HUES6 (cell line): ENCODE data around the gene XYLT1.
"Not testable (repeated sequence)": the region's sequence is repeated elsewhere in the genome, so short reads cannot be mapped to it uniquely, and the experiment has no call there.

ENCODE experiments used
- H3K27ac ChIP-seq: 2 replicates; pipeline ENCODE4 v1.7.0; 2013; ENCODE audit warnings: low read depth, mild to moderate bottlenecking, low read length, inconsistent platforms
- H3K27me3 ChIP-seq: 2 replicates; pipeline ENCODE4 v1.6.1; 2013; ENCODE audit warnings: low read length; ENCODE audit not compliant: control insufficient read depth, insufficient read depth
- H3K36me3 ChIP-seq: 2 replicates; pipeline ENCODE4 v1.6.1; 2013; ENCODE audit warnings: low read length; ENCODE audit not compliant: control insufficient read depth, insufficient read depth
- H3K4me1 ChIP-seq: 2 replicates; pipeline ENCODE4 v1.6.1; 2013; ENCODE audit warnings: low read length; ENCODE audit not compliant: control insufficient read depth, insufficient read depth
- H3K4me3 ChIP-seq: 2 replicates; pipeline ENCODE4 v1.5.1; 2013; ENCODE audit warnings: low read depth, low read length
- H3K9ac ChIP-seq: one replicate; pipeline ENCODE4 v1.6.1; 2013; ENCODE audit warnings: mild to moderate bottlenecking, low read length
- H3K9me3 ChIP-seq: 2 replicates; pipeline ENCODE4 v1.6.1; 2013; ENCODE audit warnings: low read depth, low read length; ENCODE audit not compliant: control insufficient read depth, insufficient read depth

XYLT1 gene

DNA sequence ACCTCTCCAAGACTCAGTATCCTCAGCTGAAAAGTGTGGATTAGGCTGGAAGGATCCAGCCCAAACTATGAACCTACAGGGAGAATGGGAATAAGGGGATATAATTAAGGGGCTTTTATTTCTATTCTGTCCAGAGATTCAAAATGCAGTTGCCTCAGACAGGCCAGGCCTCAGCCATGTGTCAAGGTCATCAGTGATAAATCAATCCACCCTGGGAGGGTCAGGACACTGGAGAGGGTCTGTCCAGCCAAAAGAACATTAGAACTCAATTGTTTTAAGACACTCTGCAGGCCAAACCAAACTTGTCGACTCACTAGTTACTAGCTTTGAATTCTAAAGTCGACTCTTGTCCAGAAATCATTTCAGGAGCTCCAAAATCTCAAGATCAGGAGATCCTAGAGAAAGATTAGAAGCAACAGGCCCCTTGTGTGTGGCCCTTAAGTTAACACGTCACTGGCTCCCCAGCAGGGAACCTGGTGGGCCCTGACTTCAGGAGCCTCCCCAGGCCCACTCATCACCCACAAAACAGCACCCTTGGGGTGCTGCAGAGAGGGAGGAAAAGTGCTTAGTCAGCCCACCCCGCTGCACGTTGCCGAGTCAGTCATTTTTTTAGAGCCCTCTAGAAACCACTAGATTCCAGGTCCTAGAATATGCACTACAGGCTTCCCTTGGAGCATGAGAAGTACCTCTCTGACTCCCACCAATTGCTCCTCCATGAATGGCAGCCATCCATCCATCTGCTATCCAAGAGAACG, 156.8 kb downstream of the XYLT1 start:
- H3K27me3 ChIP-seq, result no peaks in the 10 kb centered on the region
- no peaks in the 10 kb centered on the region for H3K9me3 ChIP-seq
- no peak overlapping the region for H3K27ac ChIP-seq
- H3K4me1 ChIP-seq, result peaks cover 18% of the 10 kb centered on the region
- no peak overlapping the region for H3K4me3 ChIP-seq
- no peaks in the 10 kb centered on the region for H3K36me3 ChIP-seq
- no peak overlapping the region for H3K9ac ChIP-seq

DNA sequence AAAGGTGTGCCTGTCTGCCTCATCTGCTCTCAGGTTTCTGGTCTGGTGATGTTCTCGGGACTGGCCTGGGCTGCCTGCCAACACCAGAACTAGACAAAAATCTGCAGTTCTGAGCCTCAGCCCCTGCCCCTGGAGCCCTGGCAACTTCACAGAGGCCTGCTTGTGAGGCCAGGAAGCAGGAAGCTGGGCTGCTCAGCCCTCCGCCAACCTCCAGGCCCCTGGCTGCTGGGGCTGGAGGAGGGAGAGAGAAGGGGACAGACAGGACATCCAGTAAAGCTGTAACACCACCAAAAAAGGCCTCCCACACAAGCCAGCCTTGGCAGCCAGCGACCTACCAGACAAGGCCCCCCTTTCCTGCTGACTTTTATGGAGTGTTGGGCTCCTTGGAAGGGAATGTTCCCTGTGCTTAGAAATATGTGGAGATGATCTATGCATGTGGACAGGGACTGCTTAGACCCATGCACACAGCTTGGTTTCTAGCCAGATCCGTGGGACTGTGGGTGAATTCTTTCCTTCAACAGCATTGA, 157.6 kb downstream of the XYLT1 start:
- Histone ChIP-seq H3K4me1 (peaks cover 11% of the 10 kb centered on the region), H3K9ac (no peak overlapping the region), H3K27ac (no peak overlapping the region)

DNA sequence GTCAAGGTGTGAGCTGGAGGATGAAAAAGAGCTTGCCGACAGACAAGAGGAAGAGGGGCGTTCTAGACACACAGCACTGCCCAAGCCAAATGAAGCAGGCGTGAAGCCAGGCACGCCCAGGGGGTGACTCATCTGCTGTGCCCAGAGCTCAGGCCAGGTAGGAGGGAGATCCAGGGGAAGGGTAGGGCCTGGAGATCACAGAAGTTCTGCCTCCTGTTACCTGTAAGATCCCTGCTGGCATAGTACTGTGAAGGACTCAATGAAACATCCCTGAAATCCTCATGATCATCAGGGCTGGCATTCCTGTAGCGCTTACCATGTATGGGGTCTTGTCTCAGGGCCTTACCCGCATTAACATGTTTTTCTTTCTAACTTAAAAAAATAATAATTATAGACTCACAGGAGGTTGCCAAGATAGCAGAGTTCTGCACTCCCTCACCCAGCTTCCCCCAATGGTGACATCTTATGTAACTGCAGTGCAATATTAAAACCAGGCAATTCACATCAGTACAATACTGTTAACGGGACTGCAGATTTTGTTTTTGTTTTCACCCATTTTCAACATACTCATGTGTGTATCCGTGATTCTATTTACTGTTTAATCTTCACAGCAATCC, 158.6 kb downstream of the XYLT1 start:
- H3K4me3 ChIP-seq, result no peak overlapping the region
- H3K27me3 ChIP-seq, result no peaks in the 10 kb centered on the region
- peaks cover 11% of the 10 kb centered on the region for H3K4me1 ChIP-seq
- no peak overlapping the region for H3K9ac ChIP-seq
- no peaks in the 10 kb centered on the region for H3K36me3 ChIP-seq
- no peak overlapping the region for H3K27ac ChIP-seq
- H3K9me3 ChIP-seq, result no peaks in the 10 kb centered on the region

More for the DNA sequence above, 157.6 kb downstream of the XYLT1 start:
- no peaks in the 10 kb centered on the region for H3K36me3 ChIP-seq
- no peak overlapping the region for H3K4me3 ChIP-seq
- H3K27me3 ChIP-seq, result no peaks in the 10 kb centered on the region
- no peaks in the 10 kb centered on the region for H3K9me3 ChIP-seq

DNA sequence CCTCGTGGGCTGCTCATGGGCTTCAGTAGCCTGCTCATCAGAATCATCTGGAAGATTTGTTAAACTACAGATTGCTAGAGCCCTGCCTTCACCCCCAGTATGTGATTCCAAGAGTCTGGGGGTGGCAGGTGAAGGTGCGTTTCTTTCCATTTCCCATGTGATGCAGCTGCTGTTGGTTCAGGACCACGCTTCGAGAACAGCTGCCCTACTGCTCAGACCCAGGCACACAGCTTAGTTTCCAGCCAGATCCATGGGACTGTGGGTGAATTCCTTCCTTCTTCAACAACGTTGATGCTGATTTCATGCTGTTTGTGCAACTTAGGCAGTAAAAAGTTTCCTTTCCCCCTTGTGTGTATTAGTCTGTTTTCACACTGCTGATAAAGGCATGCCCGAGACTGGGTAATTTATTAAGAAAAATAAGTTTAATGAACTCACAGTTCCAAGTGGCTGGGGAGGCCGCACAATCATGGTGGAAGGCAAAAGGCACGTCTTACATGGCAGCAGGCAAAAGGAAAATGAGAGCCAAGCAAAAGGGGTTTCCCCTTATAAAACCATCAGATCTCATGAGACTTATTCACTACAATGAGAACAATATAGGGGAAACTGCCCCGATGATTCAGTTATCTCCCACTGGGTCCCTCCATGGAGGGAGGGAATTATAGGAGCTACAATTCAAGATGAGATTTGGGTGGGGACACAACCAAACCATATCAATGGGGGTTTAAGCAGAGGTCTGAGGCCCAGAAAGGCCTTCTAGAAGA, 159.2 kb downstream of the XYLT1 start:
- Histone ChIP-seq H3K9me3 (no peaks in the 10 kb centered on the region), H3K9ac (no peak overlapping the region), H3K4me1 (peaks cover 11% of the 10 kb centered on the region), H3K27ac (no peak overlapping the region), H3K27me3 (no peaks in the 10 kb centered on the region), H3K4me3 (no peak overlapping the region), H3K36me3 (no peaks in the 10 kb centered on the region)

DNA sequence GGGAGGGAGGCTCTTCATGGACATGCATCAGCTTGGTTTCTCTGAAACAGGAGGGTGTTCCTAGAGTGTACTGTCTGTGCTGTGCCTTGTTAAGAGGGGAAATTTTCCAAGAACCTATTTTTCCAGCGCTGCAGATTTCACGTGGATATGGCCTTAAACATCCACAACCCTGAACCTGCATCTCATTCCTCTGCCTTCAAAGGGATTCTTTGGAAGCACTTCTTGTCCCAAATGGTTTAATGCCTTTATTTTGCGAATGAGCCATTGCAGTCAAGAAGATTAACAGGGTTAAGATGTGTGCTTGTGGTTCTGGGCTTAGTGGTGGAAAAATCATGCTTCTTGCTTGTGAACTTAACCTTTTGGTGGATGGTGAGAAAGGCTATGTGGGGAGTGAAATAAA, 161.2 kb downstream of the XYLT1 start:
- peaks cover 19% of the 10 kb centered on the region for H3K4me1 ChIP-seq
- no peak overlapping the region for H3K27ac ChIP-seq
- H3K4me3 ChIP-seq, result no peak overlapping the region
- H3K27me3 ChIP-seq, result no peaks in the 10 kb centered on the region
- H3K36me3 ChIP-seq, result no peaks in the 10 kb centered on the region
- no peak overlapping the region for H3K9ac ChIP-seq
- no peaks in the 10 kb centered on the region for H3K9me3 ChIP-seq

DNA sequence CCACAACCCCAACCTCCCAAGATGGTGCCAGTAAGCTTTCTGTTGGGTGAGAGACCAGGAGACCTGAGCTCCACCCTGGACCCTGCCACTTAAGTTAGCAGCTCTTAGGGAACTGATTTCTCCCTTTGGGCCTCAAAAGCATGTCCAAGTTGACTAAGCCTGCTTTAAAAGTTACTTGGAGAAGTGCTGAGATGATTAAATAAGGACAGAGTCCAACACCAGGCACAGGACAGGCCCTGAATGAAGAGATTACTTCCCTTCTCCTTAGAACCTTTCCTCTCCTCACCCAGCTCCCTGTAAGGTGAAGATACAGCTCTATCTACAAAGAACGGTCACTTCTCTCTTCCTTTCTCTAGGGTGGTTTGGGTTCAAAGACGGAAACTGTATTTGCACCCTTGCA, 162.6 kb downstream of the XYLT1 start:
- Histone ChIP-seq H3K9ac (no peak overlapping the region), H3K4me3 (no peak overlapping the region), H3K27me3 (no peaks in the 10 kb centered on the region), H3K36me3 (no peaks in the 10 kb centered on the region), H3K27ac (no peak overlapping the region), H3K9me3 (no peaks in the 10 kb centered on the region), H3K4me1 (peaks cover 19% of the 10 kb centered on the region)

DNA sequence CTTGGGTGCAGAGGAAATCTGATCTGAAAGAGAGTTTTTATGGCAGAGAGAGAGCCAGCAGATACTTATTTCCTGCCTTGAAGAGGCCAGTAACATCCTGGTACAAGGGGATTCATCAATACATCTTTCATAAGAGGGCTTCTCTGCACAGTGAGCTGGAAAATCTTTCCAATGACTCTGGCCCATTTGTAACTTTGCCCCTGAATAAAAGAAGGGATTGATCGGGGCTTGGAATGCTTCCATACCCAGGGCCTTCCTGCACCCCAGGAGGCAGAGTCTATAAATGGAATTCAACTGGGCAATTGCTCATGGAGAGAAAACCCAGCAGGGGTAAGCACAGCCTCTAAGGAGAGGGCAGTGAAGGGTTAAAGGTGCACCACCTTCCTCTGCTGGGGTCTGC, 163.3 kb downstream of the XYLT1 start:
- H3K27me3 ChIP-seq, result no peaks in the 10 kb centered on the region
- H3K9me3 ChIP-seq, result no peaks in the 10 kb centered on the region
- no peak overlapping the region for H3K4me3 ChIP-seq
- H3K36me3 ChIP-seq, result no peaks in the 10 kb centered on the region
- peaks cover 19% of the 10 kb centered on the region for H3K4me1 ChIP-seq
- no peak overlapping the region for H3K9ac ChIP-seq
- no peak overlapping the region for H3K27ac ChIP-seq

DNA sequence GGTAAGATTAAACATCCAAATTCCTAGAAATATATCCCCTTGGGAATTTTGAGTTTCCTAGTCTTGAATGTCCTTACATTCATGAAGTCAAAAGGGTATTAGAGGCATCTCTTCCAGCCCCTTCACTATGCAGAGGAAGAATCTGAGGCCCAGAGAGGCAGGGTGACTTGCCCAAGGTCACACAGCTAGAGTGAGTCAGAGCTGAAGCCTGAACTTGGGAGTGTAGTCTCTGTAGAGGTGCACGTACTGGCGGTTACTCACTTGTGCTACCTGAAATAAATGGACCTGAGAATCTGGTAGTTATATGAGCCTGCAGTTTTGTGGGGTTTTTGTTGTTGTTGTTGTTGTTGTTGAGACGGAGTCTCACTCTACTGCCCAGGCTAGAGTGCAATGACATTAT, 164.0 kb downstream of the XYLT1 start:
- Histone ChIP-seq H3K9ac (no peak overlapping the region), H3K27me3 (no peaks in the 10 kb centered on the region), H3K4me3 (no peak overlapping the region), H3K27ac (no peak overlapping the region), H3K9me3 (no peaks in the 10 kb centered on the region), H3K36me3 (no peaks in the 10 kb centered on the region), H3K4me1 (peaks cover 19% of the 10 kb centered on the region)

DNA sequence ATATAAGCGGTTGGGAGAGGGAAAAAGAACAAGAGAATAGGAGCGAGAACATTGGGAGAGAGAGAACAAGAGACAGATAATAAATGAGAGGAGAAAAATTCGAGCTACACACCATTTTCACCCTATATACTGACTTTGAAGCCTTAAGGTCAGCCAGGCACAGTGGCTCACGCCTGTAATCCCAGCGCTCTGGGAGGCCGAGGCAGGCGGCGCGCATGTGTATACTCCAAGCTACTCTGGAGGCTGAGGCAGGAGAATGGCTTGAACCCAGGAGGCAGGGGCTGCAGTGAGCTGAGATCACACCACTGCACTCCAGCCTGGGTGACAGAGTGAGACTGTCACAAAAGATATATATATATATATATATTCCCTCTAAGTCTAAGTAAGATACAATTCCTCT, 164.5 kb downstream of the XYLT1 start:
- peaks cover 19% of the 10 kb centered on the region for H3K4me1 ChIP-seq

DNA sequence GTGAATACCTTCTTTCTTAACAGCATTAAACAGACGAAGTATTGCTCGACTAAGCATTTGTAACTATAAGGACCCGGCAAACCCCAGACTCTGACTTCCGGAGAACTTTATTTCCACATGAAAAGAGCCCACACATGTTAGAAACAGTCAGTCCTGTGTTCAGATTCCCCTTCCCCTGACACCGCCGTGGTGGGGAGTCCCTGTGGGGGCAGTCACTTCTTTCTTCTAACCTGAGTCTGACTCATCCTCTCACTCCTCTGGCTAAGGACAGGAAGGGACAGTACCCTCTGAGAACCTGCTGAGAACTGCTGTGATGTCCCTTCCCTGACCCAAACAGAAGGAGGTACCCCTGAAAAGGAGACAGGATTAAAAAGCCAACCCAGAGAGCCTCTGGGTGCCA, 165.1 kb downstream of the XYLT1 start:
- no peaks in the 10 kb centered on the region for H3K9me3 ChIP-seq

More for the DNA sequence above, 164.5 kb downstream of the XYLT1 start:
- H3K27me3 ChIP-seq, H3K9ac ChIP-seq, H3K27ac ChIP-seq, H3K4me3 ChIP-seq, H3K9me3 ChIP-seq, H3K36me3 ChIP-seq: not testable (repeated sequence)

More for the DNA sequence above, 165.1 kb downstream of the XYLT1 start:
- H3K27ac ChIP-seq, result no peak overlapping the region
- H3K4me3 ChIP-seq, result no peak overlapping the region
- no peaks in the 10 kb centered on the region for H3K36me3 ChIP-seq
- peaks cover 19% of the 10 kb centered on the region for H3K4me1 ChIP-seq
- H3K9ac ChIP-seq, result no peak overlapping the region
- H3K27me3 ChIP-seq, result no peaks in the 10 kb centered on the region
